H1 (cell line): ENCODE data around the gene ACSL4. TPM values are rescaled to one million over a fixed set of nuclear protein-coding genes. Genes with fewer than 3 reads are reported as not detected.

Source experiments
- CTCF ChIA-PET: fragments of 300-600 bp; sonication (Branson Sonifier 250); formaldehyde crosslinking; loops from one replicate; lab custom pipeline; 2021; ENCODE audit not compliant: partially characterized antibody; lab: Charles Lee
- POLR2A ChIA-PET: fragments of 300-600 bp; sonication (Branson Sonifier 250); formaldehyde crosslinking; loops from one replicate; lab custom pipeline; 2021; ENCODE audit warnings: inconsistent platforms; ENCODE audit not compliant: partially characterized antibody; lab: Charles Lee
- DNase-seq, 2 experiments: peaks; one replicate each; pipeline versions ENCODE4 v3.0.0 to v3.0.0-alpha.2; 2010 to 2022; ENCODE audit warnings: low spot score in 2 of 2, low read depth in 1 of 2, mixed read lengths in 1 of 2
- FAIRE-seq: peaks from 2 replicates; lab custom pipeline; 2011; peaks lifted over from hg19 to GRCh38; lab: Jason Lieb, UNC
- H2AFZ ChIP-seq: 2 replicates; pipeline ENCODE4 v1.8.1; 2012; ENCODE audit warnings: low read length, inconsistent platforms
- H2AK5ac ChIP-seq: 2 replicates; pipeline ENCODE4 v1.6.1; 2013; ENCODE audit warnings: low read depth, low read length
- H2BK120ac ChIP-seq: replicated peaks from 2 replicates; pipeline ENCODE3; 2013; ENCODE audit warnings: low read depth, low read length, inconsistent platforms
- H2BK12ac ChIP-seq: 2 replicates; pipeline ENCODE4 v1.6.1; 2013; ENCODE audit warnings: low read depth, low read length
- H2BK15ac ChIP-seq: 2 replicates; pipeline ENCODE4 v1.6.1; 2013; ENCODE audit warnings: low read length
- H2BK20ac ChIP-seq: 2 replicates; pipeline ENCODE4 v1.6.1; 2013; ENCODE audit warnings: low read length
- H2BK5ac ChIP-seq: 2 replicates; pipeline ENCODE4 v1.6.1; 2013; ENCODE audit warnings: low read depth, low read length
- H3K14ac ChIP-seq: 2 replicates; pipeline ENCODE4 v1.6.1; 2013; ENCODE audit warnings: inconsistent platforms; ENCODE audit not compliant: insufficient read length
- H3K18ac ChIP-seq: 2 replicates; pipeline ENCODE4 v1.6.1; 2013; ENCODE audit warnings: low read length; ENCODE audit errors: extremely low read depth
- H3K23ac ChIP-seq: 2 replicates; pipeline ENCODE4 v1.6.1; 2013; ENCODE audit warnings: inconsistent platforms; ENCODE audit not compliant: insufficient read length
- H3K23me2 ChIP-seq: 2 replicates; pipeline ENCODE4 v1.6.1; 2013; ENCODE audit warnings: low read depth, low read length
- H3K27ac ChIP-seq: 2 replicates; pipeline ENCODE4 v1.6.1; 2011; ENCODE audit warnings: low read depth, low read length, inconsistent platforms
- H3K27me3 ChIP-seq, 4 experiments: replicated peaks in 1 of 4; 1 replicate in 1 of 4; 2 replicates in 3 of 4; pipeline versions ENCODE4 v1.6.1 to v1.8.1; 2011 to 2013; ENCODE audit warnings: low read length in 3 of 4, mild to moderate bottlenecking in 3 of 4, inconsistent platforms in 2 of 4, mixed read lengths in 2 of 4, moderate library complexity in 1 of 4; ENCODE audit not compliant: control insufficient read depth in 3 of 4, insufficient read depth in 3 of 4; ENCODE audit errors: extremely low read depth in 1 of 4
- H3K36me3 ChIP-seq, 4 experiments: 2 replicates each; pipeline versions ENCODE4 v1.6.1 to v1.8.1; 2011 to 2013; ENCODE audit warnings: mild to moderate bottlenecking in 4 of 4, low read length in 3 of 4, moderate library complexity in 2 of 4, control low read depth in 1 of 4, inconsistent platforms in 1 of 4; ENCODE audit not compliant: insufficient read depth in 4 of 4, control insufficient read depth in 2 of 4
- H3K4ac ChIP-seq: replicated peaks from 2 replicates; pipeline ENCODE3; 2013; ENCODE audit warnings: low read length, low read depth, mixed read lengths, inconsistent platforms; ENCODE audit not compliant: insufficient read length
- H3K4me1 ChIP-seq, 4 experiments: replicated peaks in 1 of 4; 1 replicate in 1 of 4; 2 replicates in 3 of 4; pipeline versions ENCODE4 v1.6.1 to v1.8.1; 2011 to 2013; ENCODE audit warnings: low read length in 3 of 4, inconsistent platforms in 2 of 4, mixed read lengths in 1 of 4; ENCODE audit not compliant: insufficient read depth in 4 of 4, control insufficient read depth in 3 of 4
- H3K4me2 ChIP-seq, 2 experiments: 2 replicates each; pipeline versions ENCODE4 v1.6.1 to v1.8.1; 2011 to 2013; ENCODE audit warnings: low read depth in 2 of 2, low read length in 2 of 2, control low read depth in 1 of 2, inconsistent platforms in 1 of 2, mild to moderate bottlenecking in 1 of 2; ENCODE audit not compliant: insufficient read depth in 1 of 2
- H3K4me3 ChIP-seq, 4 experiments: fragments of 200-600, 300-600 bp in 1 of 4; sonication (generic), shearing (Covaris generic), sonication (Bioruptor Twin) in 1 of 4; 2 replicates each; pipeline versions ENCODE4 v1.5.1 to v1.8.1; 2011 to 2016; ENCODE audit warnings: low read length in 4 of 4, low read depth in 3 of 4, control low read depth in 2 of 4, inconsistent platforms in 2 of 4, mild to moderate bottlenecking in 2 of 4, mixed read lengths in 1 of 4, moderate library complexity in 1 of 4; ENCODE audit not compliant: insufficient read depth in 2 of 4; ENCODE audit errors: extremely low read depth in 1 of 4
- H3K56ac ChIP-seq: replicated peaks from 2 replicates; pipeline ENCODE3; 2013; ENCODE audit warnings: low read depth, mild to moderate bottlenecking, mixed read lengths, low read length, inconsistent platforms; ENCODE audit not compliant: insufficient read length
- H3K79me1 ChIP-seq: 2 replicates; pipeline ENCODE4 v1.6.1; 2013; ENCODE audit warnings: low read depth, low read length, control low read depth
- H3K79me2 ChIP-seq, 2 experiments: 2 replicates each; pipeline versions ENCODE4 v1.6.1 to v1.8.1; 2012 to 2013; ENCODE audit warnings: low read length in 2 of 2, mild to moderate bottlenecking in 2 of 2, inconsistent platforms in 1 of 2; ENCODE audit not compliant: insufficient read depth in 2 of 2, control insufficient read depth in 1 of 2
- H3K9ac ChIP-seq, 4 experiments: replicated peaks in 1 of 4; 1 replicate in 1 of 4; 2 replicates in 3 of 4; pipeline versions ENCODE4 v1.6.1 to v1.8.1; 2011 to 2013; ENCODE audit warnings: low read depth in 3 of 4, low read length in 3 of 4, control low read depth in 2 of 4, mild to moderate bottlenecking in 2 of 4, moderate library complexity in 2 of 4, inconsistent platforms in 1 of 4; ENCODE audit errors: extremely low read depth in 1 of 4
- H3K9me3 ChIP-seq, 2 experiments: 2 replicates each; pipeline versions ENCODE4 v1.6.1 to v1.8.1; 2012 to 2013; ENCODE audit warnings: mild to moderate bottlenecking in 2 of 2, moderate library complexity in 2 of 2, control low read depth in 1 of 2, inconsistent platforms in 1 of 2, low read depth in 1 of 2, low read length in 1 of 2, mixed read lengths in 1 of 2; ENCODE audit not compliant: insufficient read depth in 2 of 2
- H4K20me1 ChIP-seq, 2 experiments: replicated peaks in 1 of 2; 2 replicates each; pipeline versions ENCODE3 to v1.8.1; 2011 to 2013; ENCODE audit warnings: inconsistent platforms in 2 of 2, low read length in 2 of 2, mild to moderate bottlenecking in 1 of 2; ENCODE audit not compliant: insufficient read depth in 2 of 2, control insufficient read depth in 1 of 2
- H4K5ac ChIP-seq: 2 replicates; pipeline ENCODE4 v1.6.1; 2013; ENCODE audit warnings: low read length, low read depth, mixed read lengths, inconsistent platforms; ENCODE audit not compliant: insufficient read length
- H4K8ac ChIP-seq: 2 replicates; pipeline ENCODE4 v1.8.0; 2013; ENCODE audit warnings: mild to moderate bottlenecking, moderate library complexity, low read length, inconsistent platforms; ENCODE audit not compliant: insufficient read depth; ENCODE audit errors: extremely low read depth
- H4K91ac ChIP-seq: replicated peaks from 2 replicates; pipeline ENCODE3; 2013; ENCODE audit warnings: low read length, mixed read lengths, inconsistent platforms; ENCODE audit not compliant: insufficient read length
- BACH1 ChIP-seq: IDR thresholded peaks from 2 replicates; pipeline ENCODE4 v1.6.1; 2012; ENCODE audit warnings: low read length, improper control_type of control experiment
- BCL11A ChIP-seq, 2 experiments: IDR thresholded peaks; one replicate each; pipeline ENCODE4 v1.6.1; 2011; ENCODE audit warnings: low read depth in 2 of 2, low read length in 2 of 2, mild to moderate bottlenecking in 2 of 2
- BRCA1 ChIP-seq: IDR thresholded peaks from 2 replicates; pipeline ENCODE4 v1.6.1; 2012; ENCODE audit warnings: low read depth, low read length, improper control_type of control experiment
- CTCF ChIP-seq, 3 experiments: IDR thresholded peaks; 1 replicate in 2 of 3; 2 replicates in 1 of 3; pipeline versions ENCODE4 v1.5.1 to v1.6.1; 2011; ENCODE audit warnings: low read length in 3 of 3, mild to moderate bottlenecking in 3 of 3, inconsistent platforms in 2 of 3, low read depth in 1 of 3, moderate library complexity in 1 of 3; ENCODE audit not compliant: insufficient read depth in 1 of 3; ENCODE audit errors: control extremely low read depth in 1 of 3
- GABPA ChIP-seq: IDR thresholded peaks from 2 replicates; pipeline ENCODE4 v1.6.1; 2011; ENCODE audit warnings: mild to moderate bottlenecking, low read length, moderate library complexity, borderline replicate concordance; ENCODE audit not compliant: insufficient read depth
- GTF2F1 ChIP-seq: IDR thresholded peaks from 2 replicates; pipeline ENCODE4 v1.6.1; 2012; ENCODE audit warnings: low read depth, low read length, improper control_type of control experiment, borderline replicate concordance
- KDM4A ChIP-seq: IDR thresholded peaks from one replicate; pipeline ENCODE4 v1.7.1; 2012; ENCODE audit warnings: low read depth, mild to moderate bottlenecking, moderate library complexity, low read length, inconsistent platforms; ENCODE audit not compliant: severe bottlenecking
- MAFK ChIP-seq: IDR thresholded peaks from 2 replicates; pipeline ENCODE4 v1.6.1; 2012; ENCODE audit warnings: low read depth, mild to moderate bottlenecking, improper control_type of control experiment, low read length
- RBBP5 ChIP-seq: IDR thresholded peaks from 2 replicates; pipeline ENCODE4 v1.7.1; 2012; ENCODE audit warnings: low read depth, mild to moderate bottlenecking, inconsistent platforms, low read length, moderate library complexity, borderline replicate concordance
- TEAD4 ChIP-seq: IDR thresholded peaks from 2 replicates; pipeline ENCODE4 v1.6.1; 2012; ENCODE audit warnings: low read depth, low read length, inconsistent platforms, mixed read lengths
- YY1 ChIP-seq: IDR thresholded peaks from 2 replicates; pipeline ENCODE4 v1.6.1; 2011; ENCODE audit warnings: low read depth, mild to moderate bottlenecking, low read length
- ZNF274 ChIP-seq: IDR thresholded peaks from 2 replicates; pipeline ENCODE4 v1.7.0; 2012; ENCODE audit warnings: low read length, borderline replicate concordance; ENCODE audit errors: extremely low read depth
- WGBS, 2 experiments: shearing (Covaris generic) in 1 of 2; methylation state at CpG; one replicate each; pipeline versions ENCODE4 v1.1.6 to v1.1.7; 2013 to 2015; ENCODE audit warnings: low lambda C conversion rate in 2 of 2, mixed read lengths in 2 of 2, inconsistent platforms in 1 of 2, low coverage in 1 of 2, missing lambda C conversion rate in 1 of 2; ENCODE audit not compliant: insufficient replicate concordance in 2 of 2, insufficient coverage in 1 of 2, insufficient read length in 1 of 2; ENCODE audit errors: extremely low coverage in 1 of 2, missing lambda C conversion rate in 1 of 2; 5-methylcytosine and 5-hydroxymethylcytosine counted together
- polyA plus RNA-seq, 7 experiments: library from polyadenylated mRNA; depleted of rRNA in 3 of 7; stranded (reverse) in 5 of 7; unstranded in 2 of 7; fragments of >200 nt in 5 of 7; fragments of 200-250 nt in 2 of 7; gene quantifications; 1 replicate in 5 of 7; 2 replicates in 1 of 7; 4 replicates in 1 of 7; pipeline versions ENCODE4 v1.2.1 to v1.2.3, GENCODE V29; 2011 to 2013; ENCODE audit warnings: missing spikeins in 2 of 7, mixed read lengths in 2 of 7
- total RNA-seq: library from RNA; stranded (reverse); fragmentation: NEBNext Ultra II Directional; extraction: Animal tissue kit (Norgen Biotek cat#: 25700); gene quantifications from 2 replicates; pipeline ENCODE4 v1.2.1, GENCODE V29; 2021

The ACSL4 gene
- total and polyA plus RNA-seq, 2 of the 8 experiments (the other 6 are each of a cell fraction or from before 2014, with no cell fraction given) = 11.3 to 47.0 TPM

DNA sequence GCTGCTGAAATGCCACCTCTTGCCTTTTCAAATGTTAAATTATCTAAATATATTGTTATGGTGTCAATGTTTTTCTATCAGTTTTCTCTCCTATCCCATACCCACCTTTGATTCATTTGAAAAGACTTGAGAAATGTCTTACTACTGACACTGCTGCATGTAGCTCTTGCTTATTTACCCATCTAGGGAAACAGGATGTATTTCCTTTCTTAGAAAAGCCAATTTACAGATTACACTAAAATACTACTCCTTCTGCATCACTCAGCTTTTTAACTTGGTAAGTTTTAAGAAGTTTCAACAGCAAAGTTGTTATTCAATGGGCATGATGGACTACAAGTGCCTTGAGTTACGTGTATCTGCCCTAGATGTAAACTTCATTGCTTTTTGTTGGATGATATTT, 94.9 kb downstream of the ACSL4 start:
- H2BK12ac ChIP-seq = no peak overlapping the region
- H3K4me1 ChIP-seq = no peaks in the 10 kb centered on the region
- ChIA-PET POLR2A (no interaction called here), CTCF (interaction anchor here (0.9 to 1.0 kb wide), 2 partner anchors 75 to 152 kb away, joined by 3 read pairs; no protein-coding TSS in a partner anchor)
- H2BK15ac ChIP-seq = no peak overlapping the region
- no peak overlapping the region for H3K4ac ChIP-seq
- no peaks in the 10 kb centered on the region for H3K79me1 ChIP-seq
- H3K14ac ChIP-seq = no peak overlapping the region
- no peak overlapping the region for H2BK120ac ChIP-seq
- no peaks in the 10 kb centered on the region for H3K23me2 ChIP-seq
- H3K4me3 ChIP-seq = no peak overlapping the region
- no peak overlapping the region for H2AK5ac ChIP-seq
- no peak overlapping the region for H3K56ac ChIP-seq
- no peak overlapping the region for H3K4me2 ChIP-seq
- H3K9ac ChIP-seq = no peak overlapping the region
- no peak overlapping the region for H4K8ac ChIP-seq
- no peak for FAIRE-seq
- WGBS, 2 experiments = 64% methylated on average over 1 of the region's 1 CpG; no CpG with 5 or more reads in 1 of the 2 experiments
- no peak overlapping the region for H3K27ac ChIP-seq
- no peak overlapping the region for H2BK20ac ChIP-seq
- H3K23ac ChIP-seq = no peak overlapping the region
- no peaks in the 10 kb centered on the region for H3K9me3 ChIP-seq
- H4K20me1 ChIP-seq = no peaks in the 10 kb centered on the region
- no peak overlapping the region for H4K5ac ChIP-seq
- H4K91ac ChIP-seq = no peak overlapping the region
- H3K27me3 ChIP-seq = no peaks in the 10 kb centered on the region
- no peaks in the 10 kb centered on the region for H3K36me3 ChIP-seq
- no peak overlapping the region for H3K18ac ChIP-seq
- no peak overlapping the region for H2AFZ ChIP-seq
- H2BK5ac ChIP-seq = no peak overlapping the region
- no peaks in the 10 kb centered on the region for H3K79me2 ChIP-seq
- DNase-seq = no peak
- no peak for TF ChIP-seq RBBP5
- no peak for TF ChIP-seq KDM4A
- TF ChIP-seq TEAD4 = no peak
- no peak for TF ChIP-seq CTCF (IDR thresholded peaks at IDR 0.05; ENCODE audit: control extremely low read depth in 1 of 3, insufficient read depth in 1 of 3, low read depth in 1 of 3, low read length in 3 of 3)
- no peak for TF ChIP-seq GABPA
- TF ChIP-seq ZNF274 = no peak
- no peak for TF ChIP-seq BCL11A (IDR thresholded peaks at IDR 0.05; ENCODE audit: low read depth in 2 of 2, low read length in 2 of 2)
- no peak for TF ChIP-seq YY1
- TF ChIP-seq BRCA1 = no peak
- no peak for TF ChIP-seq BACH1
- no peak for TF ChIP-seq GTF2F1
- no peak for TF ChIP-seq MAFK
